HG03064 (cell line): ENCODE data around the gene FAHD1.

Source experiments
- ATAC-seq: cut with Tn5 transposase; IDR thresholded peaks from one replicate; pipeline ENCODE4 v1.9.1; 2021; ENCODE audit warnings: low read depth; ENCODE audit not compliant: unreplicated experiment

The FAHD1 gene

GRCh38 chr16:1826691-1827573 lies at the start of gene FAHD1, which contains the start of gene HAGH:
Gene FAHD1, plus strand, starts transcription at chr16:1827206. Its CDS starts 33 bp downstream, at chr16:1827239.
Gene HAGH, minus strand, starts transcription at chr16:1826825. Its CDS starts 38 bp downstream, at chr16:1826787.
- peak; percentile 60 for ATAC-seq

DNA sequence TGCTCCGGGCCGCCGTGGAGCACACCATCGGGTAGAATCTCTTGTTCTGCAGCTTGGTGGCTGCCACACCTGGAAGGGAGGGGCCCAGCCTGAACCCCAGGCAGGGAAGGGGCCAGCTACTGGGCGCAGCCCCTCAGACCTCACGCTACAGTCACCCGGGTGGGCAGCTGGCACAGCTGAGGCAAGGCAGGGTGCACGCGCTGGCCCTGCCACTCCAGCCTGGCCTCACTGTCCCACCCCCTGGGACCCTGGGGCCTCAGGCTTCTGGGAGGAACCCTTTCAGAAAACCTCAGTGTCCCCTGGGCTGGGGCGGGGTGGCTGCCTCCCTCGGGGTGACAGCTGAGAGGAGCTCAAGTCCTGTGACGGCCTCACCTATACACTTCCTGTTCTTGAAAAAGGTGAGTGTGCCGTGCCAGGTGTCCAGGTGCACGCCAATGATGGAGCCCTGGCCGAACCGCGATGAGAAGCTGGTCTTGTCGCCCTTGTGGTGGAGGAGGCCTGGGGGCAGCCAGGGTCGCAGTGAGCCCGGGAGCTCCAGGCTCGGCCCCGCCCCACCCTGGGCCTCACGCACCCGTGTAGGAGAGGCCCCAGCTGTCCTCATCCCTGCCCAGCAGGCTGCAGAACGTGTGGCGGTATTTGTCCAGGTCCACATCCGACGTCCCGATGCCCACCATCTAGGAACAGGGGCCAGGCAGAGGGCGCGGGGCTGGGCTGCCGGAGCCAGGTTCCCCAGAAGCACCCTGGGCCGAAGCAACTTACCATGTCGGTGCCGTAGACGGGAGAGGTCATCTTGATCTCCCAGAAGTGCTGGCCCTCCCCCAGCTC lies 49.4 kb upstream of the FAHD1 start:
- ATAC-seq = no peak

GRCh38 chr16:1778200-1779179 lies 48.5 kb upstream of the FAHD1 start:
- no peak for ATAC-seq

DNA sequence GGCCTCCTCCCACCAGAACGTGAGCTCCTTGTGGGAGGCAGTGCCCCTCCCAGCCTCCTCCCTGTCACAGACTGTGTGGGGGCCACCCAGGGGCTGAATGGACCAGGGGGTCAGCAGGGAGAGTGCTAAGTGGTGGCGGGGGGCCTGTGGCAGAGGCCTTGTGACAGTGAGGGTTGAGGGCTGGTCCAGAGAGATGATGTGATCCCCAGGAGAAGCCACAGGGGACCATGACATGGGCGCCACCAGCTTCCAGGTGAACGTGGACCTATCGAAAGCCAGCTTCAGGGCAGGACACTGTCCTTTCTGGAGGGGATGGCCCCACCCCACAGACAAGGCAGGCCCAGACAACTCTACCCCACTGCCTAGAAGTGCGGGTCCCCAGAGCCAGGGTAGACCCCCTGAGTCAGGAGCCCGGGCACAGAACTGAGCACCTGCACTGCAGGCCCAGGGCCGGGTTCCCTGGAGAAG lies 47.7 kb upstream of the FAHD1 start:
- no peak for ATAC-seq

DNA sequence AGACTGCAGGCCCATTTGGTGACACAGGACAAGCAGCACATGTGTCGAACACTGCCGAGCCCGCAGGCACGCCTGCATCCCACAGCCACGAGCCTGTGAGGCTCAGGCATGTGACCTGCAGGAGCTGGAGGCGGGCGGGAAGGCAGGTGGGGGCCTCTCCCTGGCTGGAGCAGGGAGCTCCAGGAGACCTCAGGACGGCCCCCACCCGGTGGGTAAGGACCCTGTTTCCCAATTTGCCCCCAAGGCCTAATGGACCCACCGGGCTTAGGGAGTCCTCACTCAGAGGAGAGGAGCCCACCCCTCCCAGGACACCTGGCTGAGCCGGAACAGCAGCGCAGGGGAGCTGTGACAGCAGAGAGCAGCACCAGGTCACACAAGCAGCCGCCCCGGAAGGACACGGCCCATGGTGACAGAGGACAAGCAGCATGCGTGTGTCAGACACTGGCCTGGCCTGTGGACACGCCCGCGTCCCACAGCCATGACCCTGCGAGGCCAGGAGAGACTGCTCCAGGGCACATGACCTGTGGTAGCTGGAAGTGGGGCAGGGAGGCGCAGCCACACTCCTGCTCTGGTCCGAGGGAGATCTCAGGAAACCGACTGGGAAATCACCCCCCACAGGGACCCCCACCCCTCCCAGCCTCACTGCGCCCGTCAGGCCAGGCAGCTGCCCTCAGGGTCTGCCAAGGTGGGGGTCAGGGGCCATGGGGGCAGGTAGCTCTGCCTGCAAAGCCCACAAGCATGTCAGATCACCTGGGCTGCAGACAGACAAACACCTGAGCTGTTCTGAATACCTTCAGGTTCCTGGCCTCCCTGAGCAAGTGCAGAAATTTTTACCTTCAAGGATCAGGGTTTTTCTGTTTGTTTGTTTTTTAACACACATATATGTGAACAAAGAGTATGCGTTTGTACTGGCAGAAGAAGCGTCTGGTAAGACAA lies 47.0 kb upstream of the FAHD1 start:
- ATAC-seq = no peak

DNA sequence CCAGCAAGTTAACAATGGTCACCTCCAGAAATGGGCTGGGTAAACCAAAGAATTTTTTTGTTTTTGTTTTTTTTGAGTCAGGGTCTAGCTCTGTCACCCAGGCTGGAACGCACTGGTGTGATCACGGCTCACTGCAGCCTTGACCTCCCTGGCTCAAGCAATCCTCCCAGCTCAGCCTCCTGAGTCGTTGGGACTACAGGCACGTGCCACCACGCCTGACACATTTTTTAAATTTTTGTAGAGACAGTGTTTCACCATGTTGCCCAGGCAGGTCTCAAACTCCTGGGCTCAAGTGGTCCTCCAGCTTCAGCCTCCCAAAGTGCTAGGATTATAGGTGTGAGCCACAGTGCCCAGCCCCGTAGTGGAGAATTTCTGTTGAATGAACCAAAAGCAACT lies 46.3 kb upstream of the FAHD1 start:
- no peak for ATAC-seq

- ATAC-seq = no peak
These were observed 45.8 kb upstream of the FAHD1 start for GRCh38 chr16:1781254-1781653.

DNA sequence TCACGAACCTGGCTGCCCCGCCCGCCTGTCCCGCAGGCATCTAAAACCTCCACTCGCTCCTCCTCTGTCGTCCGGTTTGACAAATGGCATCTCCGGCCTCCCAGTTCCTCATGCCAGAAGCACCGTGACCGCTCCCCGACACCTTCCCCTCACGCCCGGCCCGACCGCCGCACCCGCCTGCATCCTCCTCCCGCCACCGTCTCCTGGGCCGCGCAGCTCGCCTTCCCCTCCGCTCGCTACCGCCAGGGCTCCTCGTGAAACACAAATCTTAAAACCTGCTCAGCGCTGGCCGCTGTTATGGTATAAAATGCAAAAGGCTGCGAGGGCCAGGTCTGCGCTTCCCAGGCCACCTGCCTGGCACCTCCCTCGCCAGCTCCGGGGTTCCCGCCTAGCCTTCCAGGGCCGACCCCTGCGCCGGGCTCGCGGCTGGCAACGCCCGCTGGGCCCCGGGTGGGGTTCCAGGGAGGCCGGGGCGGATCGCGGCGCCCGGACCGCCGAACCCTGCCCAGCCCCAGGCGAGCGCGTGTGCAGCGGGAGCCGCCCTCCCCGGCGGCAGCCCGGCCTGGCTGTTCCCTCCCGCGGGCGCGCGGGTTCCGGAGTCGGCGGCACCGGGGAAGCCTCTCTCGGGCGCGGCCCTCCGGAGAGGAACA lies 45.1 kb upstream of the FAHD1 start:
- peak; percentile 8 for ATAC-seq

DNA sequence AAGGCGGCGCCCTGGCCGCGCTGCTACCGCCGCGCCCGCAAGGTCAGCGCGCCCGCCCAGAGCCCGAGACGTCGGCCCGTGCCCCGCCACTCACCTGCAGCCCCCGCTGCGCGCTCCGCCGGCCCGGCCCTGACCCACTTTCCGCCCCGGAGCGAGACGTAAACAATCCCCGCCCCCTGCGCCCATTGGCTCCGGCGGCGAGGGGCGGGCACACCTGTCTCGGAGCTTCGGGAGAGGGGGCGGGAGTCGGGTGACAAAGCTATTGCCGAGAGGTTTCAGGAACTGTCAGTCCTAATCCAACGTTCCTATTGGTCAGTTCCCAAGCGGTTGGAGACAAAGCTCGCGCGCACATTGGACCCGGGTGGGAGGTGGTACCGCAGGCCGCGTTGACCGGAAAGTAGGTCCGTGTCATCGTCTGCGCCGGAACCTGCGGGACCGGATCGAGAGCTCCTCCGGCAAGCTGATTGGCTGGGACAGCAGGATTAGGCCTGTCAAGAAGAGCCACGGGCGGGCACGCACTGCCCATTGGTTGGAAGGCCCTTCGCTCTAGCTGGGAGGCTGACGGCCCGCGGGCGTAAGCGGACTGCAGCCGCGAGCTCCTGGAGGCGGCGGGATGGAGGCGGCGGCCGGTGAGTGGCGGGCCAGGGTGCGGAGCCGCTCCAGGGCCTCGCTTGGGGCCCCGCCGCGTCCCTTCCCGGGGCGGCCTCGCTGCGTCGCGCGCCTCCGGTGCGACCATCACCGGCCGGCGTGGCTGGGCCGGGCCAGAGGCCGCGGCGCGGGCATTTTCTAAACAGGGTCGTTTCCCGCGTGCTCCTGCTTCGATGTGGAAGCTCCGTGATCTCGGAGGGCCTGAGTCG lies 44.4 kb upstream of the FAHD1 start, which contains the start of the genes NUBP2 and SPSB3:
NUBP2 (plus strand) TSS at position 553 of the 857 bp plus-strand sequence; CDS start at position 614, 61 bp downstream.
SPSB3 (minus strand) TSS at position 164 of the 857 bp plus-strand sequence. CDS start 1,088 bp downstream, outside the sequence.
- ATAC-seq = peak; percentile 67

GRCh38 chr16:1784977-1785845 lies 41.8 kb upstream of the FAHD1 start:
- no peak for ATAC-seq

DNA sequence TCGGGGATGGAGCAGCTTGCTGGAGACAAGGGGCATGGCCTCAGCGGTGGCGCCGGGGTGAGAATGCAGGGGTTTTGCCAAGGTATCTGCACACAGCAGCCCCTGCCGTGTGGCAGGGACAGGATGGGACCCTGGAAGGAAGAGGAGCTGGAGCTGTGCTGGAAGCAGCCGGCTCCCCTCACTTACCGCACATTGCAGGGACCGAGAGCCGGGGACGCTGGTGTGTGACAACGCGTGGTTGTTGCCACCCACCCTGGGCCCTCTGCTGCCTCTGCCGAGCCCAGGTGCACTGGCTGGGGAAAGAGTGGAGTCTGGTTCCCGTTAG lies 41.2 kb upstream of the FAHD1 start:
- ATAC-seq = no peak

- no peak for ATAC-seq
These were observed 40.6 kb upstream of the FAHD1 start for GRCh38 chr16:1786242-1787055.

DNA sequence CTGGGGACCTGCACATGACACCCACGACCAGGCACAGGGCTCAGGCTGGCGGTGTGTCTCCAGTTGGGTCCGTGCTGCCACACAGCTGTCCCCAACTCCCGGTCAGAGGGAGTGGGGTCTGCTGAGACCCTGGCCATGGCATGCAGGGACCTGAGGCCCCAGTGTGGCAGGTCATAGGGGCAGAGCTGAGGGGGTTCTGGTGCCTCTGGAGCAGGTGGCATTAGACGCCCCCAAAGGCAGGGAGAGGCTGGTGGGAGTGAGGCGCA lies 40.0 kb upstream of the FAHD1 start:
- ATAC-seq = no peak

DNA sequence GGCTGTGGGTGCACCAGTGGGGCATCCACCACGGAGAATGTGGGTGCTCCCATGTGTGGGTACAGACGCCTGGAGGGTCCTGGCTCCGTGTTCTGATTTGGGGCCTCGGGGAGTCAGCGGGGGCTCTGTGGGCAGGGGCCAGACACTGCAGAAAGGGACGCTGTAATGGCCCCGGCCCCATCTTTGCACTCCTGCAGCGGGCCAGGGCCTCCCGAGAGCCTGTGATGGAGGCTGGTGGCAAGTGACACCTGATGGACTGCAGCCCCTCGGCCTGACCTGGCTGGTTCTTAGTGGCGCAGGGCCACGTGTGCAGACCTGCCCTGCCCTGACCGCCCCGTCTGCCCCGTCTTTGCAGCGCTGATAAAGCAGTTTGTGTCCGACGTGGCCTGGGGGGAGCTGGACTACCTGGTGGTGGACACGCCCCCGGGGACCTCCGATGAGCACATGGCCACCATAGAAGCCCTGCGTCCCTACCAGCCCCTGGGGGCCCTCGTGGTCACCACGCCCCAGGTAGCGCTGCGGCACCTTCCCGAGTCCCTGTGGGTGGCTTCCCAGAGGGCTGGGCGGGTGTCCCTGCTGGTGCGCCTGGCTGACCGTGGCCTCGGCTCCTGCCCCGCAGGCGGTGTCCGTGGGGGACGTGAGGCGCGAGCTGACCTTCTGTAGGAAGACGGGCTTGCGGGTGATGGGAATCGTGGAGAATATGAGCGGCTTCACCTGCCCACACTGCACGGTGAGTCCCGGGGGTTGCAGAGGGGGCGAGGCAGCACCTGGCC lies 39.5 kb upstream of the FAHD1 start:
- ATAC-seq = no peak

DNA sequence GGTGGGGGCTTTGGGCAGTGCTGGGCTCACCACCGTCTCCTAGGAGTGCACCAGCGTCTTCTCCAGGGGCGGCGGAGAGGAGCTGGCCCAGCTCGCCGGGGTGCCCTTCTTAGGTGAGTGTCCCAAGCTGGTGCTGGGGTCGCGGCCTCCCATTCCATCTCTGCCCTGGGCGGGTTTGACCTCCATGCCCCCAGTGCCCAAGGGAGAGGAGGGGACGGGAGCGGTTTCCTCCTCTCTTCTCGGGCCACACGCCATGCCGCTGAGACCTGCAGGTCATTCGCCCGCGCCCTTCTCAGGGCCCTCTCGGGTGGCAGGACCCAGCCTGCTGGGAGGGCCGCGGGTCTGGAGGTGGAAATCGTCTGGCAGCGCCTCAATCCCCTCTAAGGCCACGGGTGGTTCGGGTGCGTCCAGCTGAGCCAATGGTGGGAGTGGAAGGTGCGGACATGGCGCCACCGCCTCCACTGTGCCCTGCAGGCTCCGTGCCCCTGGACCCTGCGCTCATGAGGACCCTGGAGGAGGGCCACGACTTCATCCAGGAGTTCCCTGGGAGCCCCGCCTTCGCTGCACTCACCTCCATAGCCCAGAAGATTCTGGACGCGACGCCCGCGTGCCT lies 38.8 kb upstream of the FAHD1 start:
- no peak for ATAC-seq
